NOMO-1 (cell line): ENCODE measurements around the gene ACAN.
"Not testable (repeated sequence)": the region's sequence is repeated elsewhere in the genome, so short reads cannot be mapped to it uniquely, and the experiment has no call there.

Experiments
- DNase-seq, 2 experiments: peaks; one replicate each; lab custom pipeline; 2025; ENCODE audit not compliant: unreplicated experiment in 2 of 2; lab: John Stamatoyannopoulos, UW

The ACAN gene

DNA sequence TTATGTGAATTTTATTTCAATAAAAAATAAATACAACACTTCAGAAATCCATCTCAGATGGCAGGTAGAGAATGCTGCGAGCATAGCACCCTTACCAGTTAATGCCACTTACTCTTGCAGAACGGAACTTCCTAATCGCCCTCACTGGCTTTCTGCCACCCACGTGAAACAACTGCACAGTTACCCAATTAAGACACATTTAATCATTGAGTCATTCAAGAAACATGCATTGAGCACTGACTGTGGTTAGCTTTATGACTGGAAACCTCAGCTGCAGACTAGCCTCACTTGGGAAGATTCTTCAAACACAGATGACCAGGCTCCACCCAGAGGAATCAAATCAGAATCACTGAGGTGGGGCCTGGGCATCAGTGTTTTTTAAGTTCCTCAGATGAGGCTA is 115.5 kb downstream of the ACAN start:
- DNase-seq: peak; percentile 60 to 91

DNA sequence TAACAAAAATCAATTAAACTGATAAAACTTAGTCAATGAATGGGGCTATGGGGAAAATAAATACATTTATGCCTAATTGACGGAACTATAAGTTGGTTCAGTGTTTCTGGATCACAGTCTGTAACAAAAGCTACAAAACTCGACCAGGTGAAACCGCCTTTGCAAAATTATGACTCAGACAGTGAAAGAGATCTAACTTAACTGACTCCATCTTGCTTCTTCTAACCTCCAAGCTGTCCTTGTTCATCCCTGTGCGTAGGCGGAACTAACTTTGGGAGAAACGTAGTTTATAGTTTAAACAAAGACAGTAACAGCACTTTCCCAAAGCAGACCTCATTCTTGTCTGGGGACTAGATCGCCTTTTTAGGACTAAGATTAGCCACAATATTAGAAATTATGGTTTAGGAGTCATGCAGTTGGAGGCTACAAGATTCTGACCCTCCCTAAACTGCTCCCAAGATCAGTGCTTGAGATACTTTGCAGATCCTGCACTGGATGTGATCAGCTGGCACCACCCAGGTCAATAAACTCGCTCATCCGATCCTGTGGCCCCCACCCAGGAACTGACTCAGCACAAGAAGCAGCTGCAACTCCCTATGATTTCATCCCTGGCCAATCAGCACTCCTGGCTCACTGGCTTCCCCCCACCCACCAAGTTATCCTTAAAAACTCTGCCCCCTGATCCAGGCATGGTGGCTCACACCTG is 117.1 kb downstream of the ACAN start:
- DNase-seq: no peak

DNA sequence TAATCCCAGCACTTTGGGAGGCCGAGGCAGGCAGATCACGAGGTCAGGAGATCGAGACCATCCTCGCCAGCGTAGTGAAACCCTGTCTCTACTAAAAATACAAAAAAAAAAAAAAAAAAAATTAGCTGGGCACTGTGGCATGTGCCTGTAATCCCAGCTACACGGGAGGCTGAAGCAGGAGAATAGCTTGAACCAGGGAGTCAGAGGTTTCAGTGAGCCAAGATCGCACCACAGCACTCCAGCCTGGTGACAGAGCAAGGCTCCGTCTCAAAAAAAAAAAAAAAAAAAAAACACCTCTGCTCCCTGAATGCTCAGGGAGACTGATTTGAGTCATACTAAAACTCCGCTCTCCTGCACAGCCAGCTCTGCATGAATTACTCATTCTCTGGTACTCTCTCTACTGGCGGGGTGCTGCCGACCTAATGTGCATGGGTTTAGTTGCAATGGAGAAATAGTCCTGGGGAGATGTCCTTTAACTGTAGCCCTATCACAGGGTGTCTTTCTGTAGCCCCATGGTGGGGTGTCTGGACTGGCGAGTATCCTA is 117.7 kb downstream of the ACAN start:
- DNase-seq: not testable (repeated sequence)
